ENCODE measurements around the gene PIGC.

- TF ChIP-seq CTCF (conservative IDR thresholded peaks at IDR 0.05): no peak
- TF ChIP-seq ZFX (IDR thresholded peaks at IDR 0.05): no peak
Measured at GRCh38 chr1:172391976-172392375, 51.9 kb downstream of the PIGC start.
